ENCODE results near the gene CLCA1. TPM values are rescaled to one million over a fixed set of nuclear protein-coding genes. Genes with fewer than 3 reads are reported as not detected.

CLCA1 gene
- total RNA-seq, 1 experiment from 2014 or later, result not detected

DNA sequence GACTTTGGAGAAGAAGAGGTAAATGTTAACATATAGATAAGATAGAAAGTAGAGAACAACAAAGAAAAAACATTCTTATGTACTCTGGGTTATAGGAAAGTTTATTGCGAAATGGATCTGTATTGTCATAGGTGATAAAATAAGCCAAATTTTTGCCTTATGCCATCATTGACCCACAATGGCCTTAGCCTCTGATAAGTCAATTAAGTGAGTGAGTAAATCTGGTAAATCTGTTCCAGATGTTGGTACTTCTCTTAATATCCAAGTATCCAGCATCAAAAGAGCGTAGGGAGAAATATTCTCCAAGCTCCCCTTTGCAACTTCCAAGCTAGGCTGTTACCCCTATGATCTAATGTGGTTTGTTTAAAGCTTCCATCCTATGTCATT is 39.8 kb downstream of the CLCA1 start:
- Histone ChIP-seq H3K4me1 (ENCODE audit: insufficient read depth, low read length) (peaks cover 2% of the 10 kb centered on the region; the same call in 1 of the 2 replicates), H3K79me1 (ENCODE audit: insufficient read depth, low read depth, low read length, poor library complexity, severe bottlenecking) (no peaks in the 10 kb centered on the region), H3K18ac (ENCODE audit: insufficient read length, low read depth, low read length) (no peak overlapping the region), H3K9me3 (ENCODE audit: control insufficient read depth, low read depth, low read length) (no peaks in the 10 kb centered on the region), H4K5ac (ENCODE audit: insufficient read length, low read depth, low read length) (no peak overlapping the region), H2AFZ (ENCODE audit: low read length) (no peak overlapping the region), H4K20me1 (ENCODE audit: control insufficient read depth, insufficient read depth, insufficient read length) (peaks cover 2% of the 10 kb centered on the region), H3K79me2 (ENCODE audit: insufficient read depth, low read length) (no peaks in the 10 kb centered on the region), H3K9ac (ENCODE audit: extremely low read depth, insufficient read length, low read length) (no peak overlapping the region), H3K14ac (ENCODE audit: insufficient read depth, low read length) (no peak overlapping the region), H3K23ac (ENCODE audit: insufficient read length, low read depth, low read length) (no peak overlapping the region), H3K4me2 (ENCODE audit: insufficient read depth, insufficient read length, low read length) (no peak overlapping the region), H3K56ac (ENCODE audit: insufficient read length, low read depth, low read length) (no peak overlapping the region), H4K8ac (replicated peaks; ENCODE audit: insufficient read length, low read depth, low read length) (no peak overlapping the region), H4K91ac (ENCODE audit: insufficient read length, low read depth, low read length) (no peak overlapping the region), H3K4ac (ENCODE audit: low read depth, low read length) (no peak overlapping the region), H3K23me2 (ENCODE audit: insufficient read length, low read depth, low read length, poor library complexity, severe bottlenecking) (no peaks in the 10 kb centered on the region), H3K27me3 (ENCODE audit: insufficient read depth, low read length) (no peaks in the 10 kb centered on the region), H2BK5ac (ENCODE audit: insufficient read length, low read length) (no peak overlapping the region), H2BK15ac (ENCODE audit: low read depth, low read length) (no peak overlapping the region), H3K27ac (ENCODE audit: insufficient read length, low read depth, low read length) (no peak overlapping the region), H2BK12ac (ENCODE audit: insufficient read length, low read depth, low read length) (no peak overlapping the region), H2BK20ac (ENCODE audit: low read depth, low read length, poor library complexity, severe bottlenecking) (no peak overlapping the region), H2BK120ac (ENCODE audit: low read depth, low read length, poor library complexity, severe bottlenecking) (no peak overlapping the region), H2AK5ac (ENCODE audit: insufficient read length, low read length) (no peak overlapping the region), H3T11ph (ENCODE audit: low read length) (no peak overlapping the region)
- Mint-ChIP-seq H3K4me3 (no peak overlapping the region), H3K27me3 (ENCODE audit: low read depth) (no peaks in the 10 kb centered on the region), H3K27ac (no peak overlapping the region), H3K4me1 (peaks cover 18 to 26% of the 10 kb centered on the region in 2 experiments), H3K9me3 (no peaks in the 10 kb centered on the region), H3K36me3 (ENCODE audit: insufficient read depth in 1 of 3, low read depth in 3 of 3) (no peaks in the 10 kb centered on the region)
- no peak for DNase-seq
- TF ChIP-seq, protein P1, sequence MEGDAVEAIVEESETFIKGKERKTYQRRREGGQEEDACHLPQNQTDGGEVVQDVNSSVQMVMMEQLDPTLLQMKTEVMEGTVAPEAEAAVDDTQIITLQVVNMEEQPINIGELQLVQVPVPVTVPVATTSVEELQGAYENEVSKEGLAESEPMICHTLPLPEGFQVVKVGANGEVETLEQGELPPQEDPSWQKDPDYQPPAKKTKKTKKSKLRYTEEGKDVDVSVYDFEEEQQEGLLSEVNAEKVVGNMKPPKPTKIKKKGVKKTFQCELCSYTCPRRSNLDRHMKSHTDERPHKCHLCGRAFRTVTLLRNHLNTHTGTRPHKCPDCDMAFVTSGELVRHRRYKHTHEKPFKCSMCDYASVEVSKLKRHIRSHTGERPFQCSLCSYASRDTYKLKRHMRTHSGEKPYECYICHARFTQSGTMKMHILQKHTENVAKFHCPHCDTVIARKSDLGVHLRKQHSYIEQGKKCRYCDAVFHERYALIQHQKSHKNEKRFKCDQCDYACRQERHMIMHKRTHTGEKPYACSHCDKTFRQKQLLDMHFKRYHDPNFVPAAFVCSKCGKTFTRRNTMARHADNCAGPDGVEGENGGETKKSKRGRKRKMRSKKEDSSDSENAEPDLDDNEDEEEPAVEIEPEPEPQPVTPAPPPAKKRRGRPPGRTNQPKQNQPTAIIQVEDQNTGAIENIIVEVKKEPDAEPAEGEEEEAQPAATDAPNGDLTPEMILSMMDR (conservative IDR thresholded peaks at IDR 0.05), result no peak
- no CpG with 5 or more reads among the region's 2 CpGs for WGBS (ENCODE audit: extremely low coverage, insufficient read length, low lambda C conversion rate)

All from H9 (cell line).